ENCODE results near the gene GAL3ST2.
"Not testable (repeated sequence)": the region's sequence is repeated elsewhere in the genome, so short reads cannot be mapped to it uniquely, and the experiment has no call there.

The GAL3ST2 gene

GRCh38 chr2:241809383-241810306 is 33.0 kb downstream of the GAL3ST2 start:
- DNase-seq (ENCODE audit: low read depth in 2 of 2), result no peak

- no peak for DNase-seq (ENCODE audit: low read depth in 2 of 2)
Observed at GRCh38 chr2:241810307-241811200, 33.9 kb downstream of the GAL3ST2 start.

DNA sequence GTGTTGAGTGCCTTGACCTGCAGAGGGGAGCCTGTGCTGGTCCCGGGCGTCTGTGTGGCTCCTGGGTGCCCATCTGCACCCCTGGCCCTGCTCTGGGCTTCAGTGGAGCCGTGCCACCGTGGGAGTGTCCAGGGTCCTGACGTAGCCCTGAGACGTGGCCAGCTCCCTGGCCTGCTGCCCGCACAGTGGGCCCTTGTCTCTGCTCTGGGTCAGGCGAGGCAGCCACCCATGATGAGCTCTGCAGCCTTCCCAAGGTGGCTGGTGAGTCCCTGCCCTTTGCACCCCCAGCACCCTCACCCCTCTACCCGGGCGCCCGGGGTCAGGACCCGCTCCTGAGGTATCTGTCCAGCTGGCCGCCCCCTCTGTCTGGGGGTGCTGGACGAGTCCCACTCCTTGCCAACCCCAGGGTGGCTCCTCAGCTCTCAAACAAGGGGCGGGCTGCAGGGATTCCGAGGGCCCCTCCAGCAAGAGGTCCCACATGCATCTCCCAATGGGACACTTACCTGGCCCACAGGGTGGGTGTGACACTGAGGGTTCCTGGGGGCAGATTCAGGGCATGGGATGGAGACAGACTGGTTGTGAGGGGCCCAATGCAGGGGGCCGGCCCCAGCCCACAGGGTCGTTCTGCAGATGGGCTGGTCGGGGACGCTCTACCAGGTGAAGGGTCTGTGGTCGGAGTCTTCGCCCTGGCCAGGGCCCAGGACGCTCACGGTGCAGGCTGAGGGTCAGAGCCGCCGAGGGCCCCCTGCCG is 34.8 kb downstream of the GAL3ST2 start:
- no peak for DNase-seq (ENCODE audit: low read depth in 2 of 2)

- DNase-seq (ENCODE audit: low read depth in 2 of 2), result no peak
Observed at GRCh38 chr2:241811952-241812729, 35.5 kb downstream of the GAL3ST2 start.

- DNase-seq (ENCODE audit: low read depth in 2 of 2), result no peak
Observed at GRCh38 chr2:241812730-241813643, 36.4 kb downstream of the GAL3ST2 start.

- DNase-seq (ENCODE audit: low read depth in 2 of 2), result no peak
Observed at GRCh38 chr2:241813644-241814392, 37.2 kb downstream of the GAL3ST2 start.

GRCh38 chr2:241814393-241814642 is 37.7 kb downstream of the GAL3ST2 start:
- DNase-seq (ENCODE audit: low read depth in 2 of 2), result no peak

DNA sequence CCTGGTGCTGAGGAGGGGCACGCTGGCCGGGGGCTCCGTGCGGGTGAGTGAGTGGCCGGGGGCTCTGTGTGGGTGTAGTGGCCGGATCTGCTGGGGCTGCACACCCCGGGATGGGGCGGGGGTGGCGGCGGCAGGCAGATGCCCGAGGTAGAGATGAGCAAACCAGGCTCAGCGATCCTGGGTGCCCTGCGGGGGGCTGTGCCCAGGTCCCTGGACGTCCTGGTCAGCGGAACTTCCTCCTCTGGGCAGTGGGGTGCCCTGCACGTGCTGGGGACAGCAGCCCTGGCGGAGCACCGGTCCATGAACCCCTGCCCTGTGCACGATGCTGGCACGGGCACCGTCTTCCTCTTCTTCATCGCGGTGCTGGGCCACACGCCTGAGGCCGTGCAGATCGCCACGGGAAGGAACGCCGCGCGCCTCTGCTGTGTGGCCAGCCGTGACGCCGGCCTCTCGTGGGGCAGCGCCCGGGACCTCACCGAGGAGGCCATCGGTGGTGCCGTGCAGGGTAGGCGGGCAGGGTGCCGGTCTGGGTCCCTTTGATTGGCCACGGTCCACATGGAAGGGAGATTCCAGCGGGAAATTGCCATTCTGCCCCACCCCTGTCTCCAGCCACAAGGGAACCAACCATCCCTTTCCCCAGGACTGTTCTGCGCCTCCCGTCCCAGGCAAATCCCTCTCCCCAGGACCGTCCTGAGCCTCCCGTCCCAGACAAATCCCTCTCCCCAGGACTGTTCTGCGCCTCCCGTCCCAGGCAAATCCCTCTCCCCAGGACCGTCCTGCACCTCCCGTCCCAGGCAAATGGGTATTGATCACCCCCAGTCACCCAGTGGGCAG is 38.2 kb downstream of the GAL3ST2 start:
- no peak for DNase-seq (ENCODE audit: low read depth in 2 of 2)

DNA sequence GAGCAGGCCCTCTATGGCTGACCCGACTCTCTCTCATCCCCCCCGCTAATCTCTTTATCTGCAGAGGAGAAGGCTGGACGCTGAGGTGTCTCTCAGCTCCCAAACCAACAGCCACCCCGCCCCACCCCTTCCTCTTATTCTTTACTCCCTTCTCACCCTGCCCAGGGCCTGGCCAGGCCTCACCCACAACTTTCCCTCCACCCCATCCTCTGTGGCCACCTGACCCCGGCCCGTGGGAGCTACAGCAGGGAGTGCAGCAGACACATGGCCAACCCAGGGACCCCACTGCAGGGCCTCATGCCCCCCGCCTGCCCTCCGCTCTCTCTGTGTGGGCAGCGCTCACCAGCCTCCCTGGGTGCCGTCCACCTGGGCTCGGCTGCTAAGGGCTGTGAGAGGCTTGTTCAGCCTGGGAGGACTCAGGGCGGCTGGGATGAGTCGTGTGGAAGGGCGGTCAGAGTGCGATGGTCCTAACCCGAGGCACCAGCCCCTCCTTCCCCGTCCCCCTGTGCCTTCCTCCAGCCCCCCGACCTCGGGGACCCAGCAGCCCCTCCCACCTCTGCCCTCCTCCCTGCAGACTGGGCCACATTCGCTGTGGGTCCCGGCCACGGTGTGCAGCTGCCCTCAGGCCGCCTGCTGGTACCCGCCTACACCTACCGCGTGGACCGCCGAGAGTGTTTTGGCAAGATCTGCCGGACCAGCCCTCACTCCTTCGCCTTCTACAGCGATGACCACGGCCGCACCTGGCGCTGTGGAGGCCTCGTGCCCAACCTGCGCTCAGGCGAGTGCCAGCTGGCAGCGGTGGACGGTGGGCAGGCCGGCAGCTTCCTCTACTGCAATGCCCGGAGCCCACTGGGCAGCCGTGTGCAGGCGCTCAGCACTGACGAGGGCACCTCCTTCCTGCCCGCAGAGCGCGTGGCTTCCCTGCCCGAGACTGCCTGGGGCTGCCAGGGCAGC is 39.1 kb downstream of the GAL3ST2 start:
- DNase-seq (ENCODE audit: low read depth in 2 of 2), result no peak

DNA sequence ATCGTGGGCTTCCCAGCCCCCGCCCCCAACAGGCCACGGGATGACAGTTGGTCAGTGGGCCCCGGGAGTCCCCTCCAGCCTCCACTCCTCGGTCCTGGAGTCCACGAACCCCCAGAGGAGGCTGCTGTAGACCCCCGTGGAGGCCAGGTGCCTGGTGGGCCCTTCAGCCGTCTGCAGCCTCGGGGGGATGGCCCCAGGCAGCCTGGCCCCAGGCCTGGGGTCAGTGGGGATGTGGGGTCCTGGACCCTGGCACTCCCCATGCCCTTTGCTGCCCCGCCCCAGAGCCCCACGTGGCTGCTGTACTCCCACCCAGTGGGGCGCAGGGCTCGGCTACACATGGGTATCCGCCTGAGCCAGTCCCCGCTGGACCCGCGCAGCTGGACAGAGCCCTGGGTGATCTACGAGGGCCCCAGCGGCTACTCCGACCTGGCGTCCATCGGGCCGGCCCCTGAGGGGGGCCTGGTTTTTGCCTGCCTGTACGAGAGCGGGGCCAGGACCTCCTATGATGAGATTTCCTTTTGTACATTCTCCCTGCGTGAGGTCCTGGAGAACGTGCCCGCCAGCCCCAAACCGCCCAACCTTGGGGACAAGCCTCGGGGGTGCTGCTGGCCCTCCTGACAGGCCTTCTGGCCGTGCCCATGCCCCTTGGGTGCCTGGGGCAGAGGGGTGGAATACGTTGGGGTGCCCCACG is 40.0 kb downstream of the GAL3ST2 start:
- no peak for DNase-seq (ENCODE audit: low read depth in 2 of 2)

DNA sequence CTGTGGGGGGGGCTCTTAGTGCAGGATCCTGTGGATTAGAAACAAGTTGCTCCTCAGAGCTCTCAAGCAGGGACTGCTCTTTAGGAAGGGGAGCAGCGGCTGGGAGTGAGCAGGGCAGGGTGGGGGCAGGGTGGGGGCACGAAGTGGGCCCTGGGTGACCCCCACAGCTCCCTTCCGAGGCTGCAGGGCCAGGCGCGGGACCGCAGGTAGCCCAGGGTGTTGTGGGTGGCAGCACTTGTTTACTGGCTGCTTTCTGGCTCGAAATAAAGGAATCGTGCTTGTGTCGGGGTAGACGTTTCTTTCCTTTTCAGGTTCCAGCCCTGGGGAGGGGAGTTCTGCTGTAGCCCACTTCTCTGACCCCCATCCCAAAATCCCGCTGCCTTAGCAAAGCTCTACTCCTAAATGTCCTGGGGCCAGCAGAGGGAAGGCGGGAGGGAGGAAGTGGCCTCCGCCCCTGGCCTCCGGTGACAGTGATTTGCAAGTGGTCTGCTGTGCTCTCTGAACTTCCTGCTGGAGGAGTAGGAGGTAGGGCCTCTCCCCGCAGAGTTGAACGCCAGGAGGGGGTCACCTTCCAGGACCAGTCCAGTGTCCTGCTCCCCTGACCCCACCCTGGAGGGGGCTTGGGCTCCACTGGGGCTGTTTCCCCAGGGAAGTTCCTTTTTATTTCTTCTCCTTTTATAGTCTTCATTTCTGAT is 40.7 kb downstream of the GAL3ST2 start:
- DNase-seq (ENCODE audit: low read depth in 2 of 2), result no peak

- DNase-seq (ENCODE audit: low read depth in 2 of 2), result not testable (repeated sequence)
Observed at GRCh38 chr2:241817821-241818215, 41.2 kb downstream of the GAL3ST2 start.

DNA sequence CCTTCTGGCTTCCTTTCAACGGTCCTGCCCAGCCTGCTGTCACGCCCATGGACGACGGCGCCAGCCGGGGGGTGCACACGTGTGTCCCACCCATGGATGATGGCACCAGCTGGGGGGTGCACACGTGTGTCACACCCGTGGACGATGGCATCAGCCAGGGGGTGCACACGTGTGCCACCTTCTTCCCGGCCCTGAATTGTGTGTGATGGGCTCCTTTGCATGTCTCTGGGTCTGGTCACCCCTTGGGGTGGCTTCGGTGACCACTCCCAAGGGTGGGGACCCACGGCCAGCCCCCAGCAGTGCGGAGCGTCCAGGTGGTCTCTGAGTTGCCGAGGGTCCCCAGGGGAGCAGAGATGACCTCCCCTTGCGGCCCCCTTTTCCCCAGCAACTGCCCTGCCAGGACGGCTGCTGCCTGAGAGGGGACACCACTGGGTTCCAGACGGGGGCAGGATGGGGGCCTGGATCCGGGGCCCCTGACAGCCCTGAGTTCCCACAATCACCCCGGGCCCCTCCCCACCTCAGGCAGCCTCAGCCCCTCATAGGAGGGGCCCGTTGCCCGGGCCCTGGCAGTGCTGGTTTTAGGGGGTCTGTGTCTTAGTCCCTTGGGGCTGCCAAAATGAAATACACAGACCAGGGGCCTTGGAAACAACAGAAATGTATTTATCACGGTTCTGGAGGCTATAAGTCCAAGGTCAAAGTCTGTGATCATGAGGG is 41.8 kb downstream of the GAL3ST2 start:
- no peak for DNase-seq (ENCODE audit: low read depth in 2 of 2)

DNA sequence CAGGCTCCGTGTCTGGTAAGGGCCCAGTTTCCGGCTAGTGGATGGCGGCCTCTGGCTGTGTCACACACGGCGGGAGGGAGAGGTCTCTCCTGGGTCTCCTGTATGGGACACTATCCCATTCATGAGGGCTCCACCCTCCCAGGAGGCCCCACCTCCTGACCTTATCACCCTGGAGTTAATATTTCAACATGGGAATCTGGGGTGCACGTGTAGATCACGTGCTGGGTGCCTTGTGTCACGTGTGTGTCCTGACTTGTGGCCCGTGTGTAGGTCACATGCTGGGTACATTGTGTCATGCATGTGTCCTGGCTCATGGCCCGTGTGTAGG is 42.3 kb downstream of the GAL3ST2 start:
- no peak for DNase-seq (ENCODE audit: low read depth in 2 of 2)

- DNase-seq (ENCODE audit: low read depth in 2 of 2), result not testable (repeated sequence)
Observed at GRCh38 chr2:241819947-241820624, 43.5 kb downstream of the GAL3ST2 start.

All from stimulated activated CD8-positive, alpha-beta memory T cell treated with anti-CD3 and anti-CD28 coated beads, Interleukin-15, amount 100 ng/mL, for 48 hours (primary cell).